GM19351 (cell line): ENCODE data around the gene PDCD4.

Source experiments
- ATAC-seq: cut with Tn5 transposase; IDR thresholded peaks from one replicate; pipeline ENCODE4 v1.9.1; 2021; ENCODE audit warnings: mild to moderate bottlenecking, moderate library complexity; ENCODE audit not compliant: unreplicated experiment

PDCD4 gene

GRCh38 chr10:110841767-110842267, 29.9 kb upstream of the PDCD4 start:
- ATAC-seq: peak; percentile 76

DNA sequence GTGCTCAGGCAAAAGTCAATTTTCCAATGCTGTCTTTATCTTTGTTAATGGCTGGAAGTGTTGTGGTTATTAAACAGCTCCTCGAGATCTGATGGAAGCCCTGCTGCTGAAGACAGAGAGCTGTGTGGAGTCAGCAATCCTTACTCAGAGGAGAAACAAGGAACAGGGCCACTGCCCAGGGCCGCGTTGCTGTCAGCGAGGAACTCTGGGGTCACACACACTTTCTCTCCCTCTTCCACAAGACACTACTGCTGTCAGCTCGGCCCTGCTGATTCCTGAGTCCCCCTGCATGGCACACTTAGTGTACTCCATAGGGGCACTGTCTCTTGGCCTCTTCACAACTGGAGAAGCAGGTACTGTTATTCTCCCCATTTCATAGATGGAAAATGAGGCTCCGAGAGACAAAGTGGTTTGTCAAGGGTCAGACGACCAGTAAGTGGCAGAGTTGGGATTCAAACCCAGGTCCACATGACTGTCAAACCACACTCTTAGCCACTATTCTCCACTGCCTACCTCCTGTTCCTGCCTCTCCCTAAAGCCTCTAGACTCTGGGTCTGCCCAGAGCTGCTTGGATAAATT, 29.3 kb upstream of the PDCD4 start:
- ATAC-seq: no peak

DNA sequence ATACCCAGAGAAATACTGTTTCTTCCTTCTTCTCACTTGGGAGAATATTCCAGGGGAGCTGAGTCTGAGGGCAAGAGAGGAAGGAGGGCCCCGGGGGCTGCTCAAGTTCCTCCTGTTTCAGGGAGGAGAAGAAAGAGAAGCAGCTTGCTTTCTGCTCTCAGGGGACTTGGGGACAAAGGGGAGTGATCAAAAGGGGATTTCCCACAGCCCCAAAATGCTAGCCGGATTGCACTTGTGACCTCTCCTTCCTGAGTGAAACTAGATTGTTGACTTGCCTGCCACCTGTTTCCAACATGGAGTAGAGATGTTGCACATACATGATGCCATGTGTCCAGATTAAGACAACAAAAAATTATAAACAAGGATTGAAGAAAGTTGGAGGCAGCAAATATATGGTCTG, 28.7 kb upstream of the PDCD4 start:
- ATAC-seq: peak; percentile 73

- no peak for ATAC-seq
Measured at GRCh38 chr10:110843796-110844616, 27.7 kb upstream of the PDCD4 start.

DNA sequence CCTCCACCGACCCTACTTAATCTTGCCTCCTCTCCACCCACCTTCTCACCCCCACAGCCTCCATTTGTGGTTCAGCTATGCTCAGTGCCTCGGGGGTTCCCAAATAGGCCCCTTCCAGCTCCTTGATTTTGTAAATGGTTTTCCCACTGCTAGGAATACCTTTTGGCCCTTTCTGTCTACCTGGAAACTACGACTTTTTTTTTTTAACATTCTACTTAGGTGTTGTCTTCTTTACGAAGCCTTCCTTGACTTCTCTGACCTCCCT, 27.2 kb upstream of the PDCD4 start:
- ATAC-seq: no peak

GRCh38 chr10:110845192-110845755, 26.5 kb upstream of the PDCD4 start:
- ATAC-seq: no peak

GRCh38 chr10:110845756-110846620, 25.7 kb upstream of the PDCD4 start:
- no peak for ATAC-seq

DNA sequence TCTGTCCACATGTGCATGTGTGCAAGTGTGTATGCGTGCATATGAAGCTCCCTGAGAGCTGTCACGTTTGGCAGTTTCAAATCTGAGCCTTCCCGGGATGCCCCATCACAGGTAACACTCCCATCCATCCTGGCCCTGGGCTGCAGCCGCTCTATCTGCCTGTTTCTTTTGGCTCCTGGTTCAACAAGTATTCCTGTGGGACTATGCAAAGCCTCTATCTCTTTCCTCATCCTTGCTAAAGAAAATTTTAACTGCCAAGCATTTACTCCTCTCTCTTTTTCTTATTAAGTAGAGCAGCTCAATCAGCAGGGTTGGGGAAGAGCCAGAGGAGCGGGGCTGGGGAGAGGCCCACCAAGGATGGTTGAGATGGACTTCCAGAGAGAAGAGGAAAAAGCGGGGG, 24.4 kb upstream of the PDCD4 start:
- ATAC-seq: no peak

DNA sequence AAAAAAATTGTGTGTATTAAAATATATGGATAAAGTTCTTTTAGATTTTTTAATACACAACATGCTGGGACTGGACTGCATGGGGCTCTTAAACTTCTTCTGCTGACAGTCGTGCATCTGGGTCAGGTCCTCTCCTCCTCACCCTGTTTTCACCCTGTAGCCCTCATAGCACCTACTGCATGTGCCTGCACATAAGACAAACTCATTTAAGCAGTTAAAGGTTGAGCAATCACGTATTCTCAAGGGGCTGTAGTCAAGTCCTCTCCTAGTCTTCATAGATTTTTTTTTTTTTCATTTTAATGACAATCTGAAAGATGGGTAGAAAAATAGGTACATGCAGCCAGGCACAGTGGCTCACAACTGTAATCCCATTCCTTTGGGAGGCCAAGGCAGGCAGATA, 23.6 kb upstream of the PDCD4 start:
- no peak for ATAC-seq

DNA sequence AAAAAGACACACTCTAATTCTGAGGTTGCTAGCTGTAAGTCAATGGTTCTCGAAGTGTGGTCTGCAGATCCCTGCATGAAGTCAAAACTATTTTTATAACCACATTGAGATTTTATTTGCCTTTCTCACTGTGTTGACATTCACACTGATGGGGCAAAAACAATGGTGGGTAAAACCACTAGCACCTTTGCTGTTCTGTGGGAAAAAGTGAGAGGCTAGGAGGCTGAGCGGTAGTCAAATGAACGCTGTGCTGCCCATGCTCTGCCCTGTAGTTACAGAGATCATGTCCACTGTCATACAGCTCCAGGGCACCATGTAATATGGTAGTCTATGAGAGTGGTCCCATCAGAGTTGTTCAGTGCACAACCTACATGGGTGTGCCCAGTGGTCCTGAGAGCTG, 21.6 kb upstream of the PDCD4 start:
- no peak for ATAC-seq

- no peak for ATAC-seq
Measured at GRCh38 chr10:110851020-110851612, 20.6 kb upstream of the PDCD4 start.

DNA sequence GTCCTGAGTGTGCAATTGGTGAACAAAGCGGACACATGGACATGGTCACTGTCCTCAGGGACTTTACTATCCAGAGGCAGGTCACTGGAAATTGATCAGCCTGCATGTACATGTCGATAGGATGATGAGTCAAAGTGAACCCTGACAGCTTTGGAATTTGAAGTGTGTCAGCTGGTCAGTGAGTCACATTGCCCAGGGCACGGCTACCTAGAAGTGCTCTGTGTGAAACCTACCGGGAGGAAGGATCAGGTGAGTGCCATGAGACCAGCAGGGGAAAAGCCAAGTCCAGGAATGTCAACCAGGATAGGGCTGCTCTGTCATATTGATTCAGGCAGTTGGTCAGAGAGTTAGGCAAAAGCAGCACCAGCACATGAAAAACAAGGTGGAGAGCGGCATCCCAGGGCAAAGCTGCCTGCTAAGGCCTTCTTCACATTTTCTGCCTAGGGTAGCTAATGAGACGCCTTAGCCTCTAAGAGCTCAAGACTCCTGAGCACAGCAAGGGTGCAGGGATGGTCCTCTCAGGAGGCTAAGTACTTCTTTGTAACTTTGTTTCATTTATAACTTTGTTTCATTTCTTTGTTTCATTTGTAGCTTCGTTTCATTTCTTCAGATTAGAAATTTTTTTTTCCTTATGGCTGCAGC, 19.4 kb upstream of the PDCD4 start:
- no peak for ATAC-seq

GRCh38 chr10:110852947-110853346, 18.8 kb upstream of the PDCD4 start:
- ATAC-seq: no peak

- ATAC-seq: no peak
Measured at GRCh38 chr10:110853921-110854605, 17.7 kb upstream of the PDCD4 start.

GRCh38 chr10:110857265-110858171, 14.2 kb upstream of the PDCD4 start:
- no peak for ATAC-seq

DNA sequence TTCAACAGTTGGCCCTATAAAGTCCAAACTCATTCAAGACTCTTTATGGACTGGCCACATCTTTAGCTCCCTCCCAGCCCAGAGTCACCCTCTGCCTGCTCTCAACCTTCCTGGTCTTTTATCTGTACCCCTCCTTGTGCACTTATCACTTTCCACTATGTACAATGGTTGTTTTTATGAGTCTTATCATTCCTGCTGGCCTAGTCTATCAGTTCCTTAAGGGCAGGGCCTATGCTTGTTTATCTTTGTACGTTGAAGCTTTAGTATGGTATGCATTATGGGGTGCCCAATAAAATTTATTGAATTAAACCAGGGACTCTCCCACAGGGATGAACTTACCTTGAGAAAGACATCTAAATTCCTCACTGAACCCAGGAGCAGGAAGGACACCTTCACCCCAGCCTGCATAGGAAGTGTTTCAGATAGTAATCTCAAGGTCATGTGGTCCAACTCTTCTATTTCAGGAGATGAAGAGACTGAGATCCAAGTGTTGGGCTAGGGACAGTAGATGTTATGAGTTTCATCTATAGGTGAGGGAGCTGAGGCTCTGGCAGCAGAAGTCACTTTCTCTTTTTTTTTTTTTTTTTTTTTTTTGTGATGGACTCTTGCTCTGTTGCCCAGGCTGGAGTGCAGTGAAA, 13.3 kb upstream of the PDCD4 start:
- no peak for ATAC-seq

DNA sequence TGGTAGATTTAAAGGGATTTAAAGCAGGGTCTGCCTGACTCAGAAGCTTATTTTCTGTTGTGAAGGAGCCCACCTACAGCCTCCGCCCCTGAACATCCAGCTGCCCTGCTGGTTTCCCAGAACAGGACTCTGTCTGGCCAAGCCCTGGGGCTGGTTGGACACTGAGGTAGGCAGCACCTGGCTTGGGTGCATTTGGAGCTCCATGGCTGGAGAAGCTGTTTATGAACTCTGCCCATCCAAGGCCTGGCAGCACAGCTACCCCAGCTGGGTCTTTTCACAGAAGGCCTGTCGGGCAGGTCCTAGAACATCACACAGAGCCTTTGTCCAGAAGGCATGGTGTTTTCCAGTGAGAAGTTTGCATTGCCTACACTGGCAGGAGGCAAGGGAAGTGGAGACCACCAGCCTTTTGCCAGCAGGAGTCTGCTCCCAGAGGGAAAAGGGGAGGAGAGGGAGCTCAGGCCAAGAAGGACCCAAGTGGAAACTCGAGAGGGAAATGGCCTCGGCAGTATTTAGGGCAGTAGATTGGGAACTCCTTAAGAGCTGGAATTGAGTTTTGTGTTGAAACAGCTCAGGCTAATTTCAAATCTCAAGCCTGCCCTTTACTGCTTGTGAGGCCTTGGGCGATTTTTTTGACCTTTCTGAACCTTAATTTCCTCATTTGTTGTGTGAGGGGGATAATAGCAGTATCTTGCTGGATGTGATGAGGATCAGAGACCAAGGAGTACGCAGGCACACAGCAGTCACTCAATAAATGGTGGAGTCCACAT, 12.3 kb upstream of the PDCD4 start:
- ATAC-seq: no peak

GRCh38 chr10:110859973-110860376, 11.8 kb upstream of the PDCD4 start:
- ATAC-seq: no peak
